Astrocyte (in vitro differentiated cells and primary cell): ENCODE measurements around the gene ASB18. TPM values are rescaled to one million over a fixed set of nuclear protein-coding genes. Genes with fewer than 3 reads are reported as not detected.

ENCODE experiments used
- DNase-seq: peaks from one replicate; pipeline ENCODE4 v3.0.0-alpha.2; 2010; ENCODE audit warnings: low read depth
- FAIRE-seq: peaks from 2 replicates; lab custom pipeline; 2011; peaks lifted over from hg19 to GRCh38; lab: Jason Lieb, UNC
- H2AFZ ChIP-seq: 2 replicates; pipeline ENCODE4 v1.6.0; 2012; ENCODE audit warnings: low read depth, low read length, inconsistent platforms
- H3K27ac ChIP-seq: 2 replicates; pipeline ENCODE4 v1.5.1; 2011; ENCODE audit warnings: low read depth, low read length, inconsistent platforms
- H3K27me3 ChIP-seq: 2 replicates; pipeline ENCODE4 v1.6.0; 2011; ENCODE audit warnings: low read length, inconsistent platforms; ENCODE audit not compliant: insufficient read depth
- H3K36me3 ChIP-seq: 2 replicates; pipeline ENCODE4 v1.5.1; 2011; ENCODE audit warnings: low read length, inconsistent platforms; ENCODE audit not compliant: insufficient read depth
- H3K4me1 ChIP-seq: 2 replicates; pipeline ENCODE4 v1.5.1; 2011; ENCODE audit warnings: low read length, inconsistent platforms; ENCODE audit not compliant: insufficient read depth
- H3K4me2 ChIP-seq: 2 replicates; pipeline ENCODE4 v1.6.0; 2012; ENCODE audit warnings: low read length, inconsistent platforms
- H3K4me3 ChIP-seq: 2 replicates; pipeline ENCODE4 v1.5.1; 2011; ENCODE audit warnings: low read depth, mild to moderate bottlenecking, low read length, inconsistent platforms; ENCODE audit not compliant: insufficient read depth
- H3K79me2 ChIP-seq: 2 replicates; pipeline ENCODE4 v1.6.0; 2012; ENCODE audit warnings: mild to moderate bottlenecking, low read length, inconsistent platforms; ENCODE audit not compliant: insufficient read depth
- H3K9ac ChIP-seq: 2 replicates; pipeline ENCODE4 v1.6.0; 2012; ENCODE audit warnings: mild to moderate bottlenecking, low read length, inconsistent platforms
- H3K9me3 ChIP-seq: 2 replicates; pipeline ENCODE4 v1.5.1; 2012; ENCODE audit warnings: low read depth, mild to moderate bottlenecking, low read length, inconsistent platforms; ENCODE audit not compliant: insufficient read depth
- H4K20me1 ChIP-seq: 2 replicates; pipeline ENCODE4 v1.6.0; 2012; ENCODE audit warnings: low read length, inconsistent platforms; ENCODE audit not compliant: insufficient read depth
- H3K27ac Mint-ChIP-seq: one replicate; pipeline ENCODE4 v1.8.0; 2021; ENCODE audit warnings: mild to moderate bottlenecking, mixed read lengths; ENCODE audit not compliant: unreplicated experiment
- H3K27me3 Mint-ChIP-seq: one replicate; pipeline ENCODE4 v1.8.0; 2021; ENCODE audit warnings: low read depth, mixed read lengths; ENCODE audit not compliant: unreplicated experiment
- H3K36me3 Mint-ChIP-seq: one replicate; pipeline ENCODE4 v1.8.0; 2021; ENCODE audit warnings: low read depth, mixed read lengths; ENCODE audit not compliant: unreplicated experiment
- H3K4me1 Mint-ChIP-seq: one replicate; pipeline ENCODE4 v1.8.0; 2021; ENCODE audit warnings: low read depth, mixed read lengths; ENCODE audit not compliant: unreplicated experiment
- H3K4me3 Mint-ChIP-seq: one replicate; pipeline ENCODE4 v1.8.0; 2021; ENCODE audit warnings: mild to moderate bottlenecking, moderate library complexity, mixed read lengths; ENCODE audit not compliant: unreplicated experiment
- H3K9me3 Mint-ChIP-seq: one replicate; pipeline ENCODE4 v1.8.0; 2021; ENCODE audit warnings: mild to moderate bottlenecking, mixed read lengths; ENCODE audit not compliant: unreplicated experiment
- CTCF ChIP-seq: IDR thresholded peaks from 2 replicates; pipeline ENCODE4 v1.5.1; 2011; ENCODE audit warnings: low read depth, mild to moderate bottlenecking, inconsistent platforms, low read length, moderate library complexity; ENCODE audit not compliant: insufficient read depth
- EZH2 ChIP-seq: IDR thresholded peaks from 2 replicates; pipeline ENCODE4 v1.6.1; 2012; ENCODE audit warnings: mild to moderate bottlenecking, low read length, inconsistent platforms; ENCODE audit not compliant: insufficient read depth
- total RNA-seq: library from RNA; stranded (reverse); gene quantifications from 2 replicates; pipeline ENCODE4 v1.2.1, GENCODE V29; 2021

The ASB18 gene
- total RNA-seq, 1 donor from 2014 or later = not detected

GRCh38 chr2:236252602-236253001 is 11.6 kb downstream of the ASB18 start:
- Histone ChIP-seq H4K20me1 (no peaks in the 10 kb centered on the region), H2AFZ (no peak overlapping the region), H3K4me2 (no peak overlapping the region), H3K36me3 (no peaks in the 10 kb centered on the region), H3K9ac (no peak overlapping the region), H3K4me1 (no peaks in the 10 kb centered on the region), H3K27me3 (peaks cover 2% of the 10 kb centered on the region), H3K79me2 (no peaks in the 10 kb centered on the region), H3K9me3 (no peaks in the 10 kb centered on the region), H3K4me3 (no peak overlapping the region), H3K27ac (no peak overlapping the region)
- FAIRE-seq (no peak), DNase-seq (no peak)
- Mint-ChIP-seq H3K4me1 (no peaks in the 10 kb centered on the region), H3K9me3 (no peaks in the 10 kb centered on the region), H3K27ac (no peak overlapping the region), H3K36me3 (no peaks in the 10 kb centered on the region), H3K27me3 (peaks cover 3% of the 10 kb centered on the region), H3K4me3 (no peak overlapping the region)
- TF ChIP-seq EZH2 (no peak), CTCF (no peak)

GRCh38 chr2:236250909-236251579 is 13.2 kb downstream of the ASB18 start:
- H3K9me3 Mint-ChIP-seq = no peaks in the 10 kb centered on the region
- TF ChIP-seq EZH2 (no peak), CTCF (no peak)

GRCh38 chr2:236250286-236250685 is 13.9 kb downstream of the ASB18 start:
- FAIRE-seq = no peak
- Histone ChIP-seq H3K4me3 (no peak overlapping the region), H3K9ac (no peak overlapping the region), H3K27me3 (peaks cover 2% of the 10 kb centered on the region), H3K79me2 (no peaks in the 10 kb centered on the region), H3K36me3 (no peaks in the 10 kb centered on the region), H3K9me3 (no peaks in the 10 kb centered on the region), H3K27ac (no peak overlapping the region), H4K20me1 (no peaks in the 10 kb centered on the region), H2AFZ (no peak overlapping the region), H3K4me2 (no peak overlapping the region), H3K4me1 (no peaks in the 10 kb centered on the region)
- TF ChIP-seq EZH2 (no peak), CTCF (no peak)
- no peak overlapping the region for H3K27ac Mint-ChIP-seq
- H3K27me3 Mint-ChIP-seq = peaks cover 6% of the 10 kb centered on the region
- no peaks in the 10 kb centered on the region for H3K36me3 Mint-ChIP-seq
- DNase-seq = no peak
- H3K4me3 Mint-ChIP-seq = no peak overlapping the region
- H3K4me1 Mint-ChIP-seq = no peaks in the 10 kb centered on the region
- no peaks in the 10 kb centered on the region for H3K9me3 Mint-ChIP-seq

More at GRCh38 chr2:236250909-236251579, 13.2 kb downstream of the ASB18 start:
- Histone ChIP-seq H3K79me2 (no peaks in the 10 kb centered on the region), H3K4me1 (no peaks in the 10 kb centered on the region), H3K27me3 (peaks cover 2% of the 10 kb centered on the region), H3K9me3 (no peaks in the 10 kb centered on the region), H3K9ac (no peak overlapping the region), H3K4me2 (no peak overlapping the region), H3K36me3 (no peaks in the 10 kb centered on the region), H3K4me3 (no peak overlapping the region), H4K20me1 (no peaks in the 10 kb centered on the region), H3K27ac (no peak overlapping the region), H2AFZ (no peak overlapping the region)
- Mint-ChIP-seq H3K4me3 (no peak overlapping the region), H3K36me3 (no peaks in the 10 kb centered on the region), H3K27ac (no peak overlapping the region), H3K4me1 (no peaks in the 10 kb centered on the region), H3K27me3 (peaks cover 4% of the 10 kb centered on the region)
- DNase-seq (no peak), FAIRE-seq (no peak)
